ENCODE results near the gene HOPX.

The HOPX gene

GRCh38 chr4:56689201-56689969 is 8.3 kb upstream of the HOPX start:
- no peak overlapping the region for H3K4me3 ChIP-seq (ENCODE audit: low read length)
- TF ChIP-seq CTCF (conservative IDR thresholded peaks at IDR 0.05; ENCODE audit: low read length) = no peak
- peak; percentile 9 for DNase-seq (ENCODE audit: low read depth)

- no peak for TF ChIP-seq CTCF (conservative IDR thresholded peaks at IDR 0.05; ENCODE audit: low read length)
- H3K4me3 ChIP-seq (ENCODE audit: low read length) = no peak overlapping the region
- no peak for DNase-seq (ENCODE audit: low read depth)
Measured at GRCh38 chr4:56688094-56688647, 7.1 kb upstream of the HOPX start.

GRCh38 chr4:56686537-56687231 is 5.6 kb upstream of the HOPX start:
- H3K4me3 ChIP-seq (ENCODE audit: low read length) = no peak overlapping the region
- no peak for TF ChIP-seq CTCF (conservative IDR thresholded peaks at IDR 0.05; ENCODE audit: low read length)
- DNase-seq (ENCODE audit: low read depth) = no peak

- no peak overlapping the region for H3K4me3 ChIP-seq (ENCODE audit: low read length)
- DNase-seq (ENCODE audit: low read depth) = peak; percentile 36
- no peak for TF ChIP-seq CTCF (conservative IDR thresholded peaks at IDR 0.05; ENCODE audit: low read length)
Measured at GRCh38 chr4:56684320-56685050, 3.4 kb upstream of the HOPX start.

- no peak overlapping the region for H3K4me3 ChIP-seq (ENCODE audit: low read length)
- DNase-seq (ENCODE audit: low read depth) = no peak
- no peak for TF ChIP-seq CTCF (conservative IDR thresholded peaks at IDR 0.05; ENCODE audit: low read length)
Measured at GRCh38 chr4:56683455-56683854, 2.4 kb upstream of the HOPX start.

- no peak for DNase-seq (ENCODE audit: low read depth)
- no peak for TF ChIP-seq CTCF (conservative IDR thresholded peaks at IDR 0.05; ENCODE audit: low read length)
- H3K4me3 ChIP-seq (ENCODE audit: low read length) = no peak overlapping the region
Measured at GRCh38 chr4:56681853-56682525, 893 bp upstream of the HOPX start.

Data from AG10803 (cell line).